ENCODE measurements around the gene OSBPL10.

OSBPL10 gene

GRCh38 chr3:31705736-31706135 lies 275.3 kb downstream of the OSBPL10 start:
- H3K79me2 ChIP-seq (ENCODE audit: insufficient read depth, low read length) = no peaks in the 10 kb centered on the region
- H3K27me3 ChIP-seq (ENCODE audit: insufficient read depth, low read length) = no peaks in the 10 kb centered on the region
- H3K9ac ChIP-seq (ENCODE audit: low read length) = no peak overlapping the region
- peaks cover 9% of the 10 kb centered on the region for H3K4me1 ChIP-seq (ENCODE audit: insufficient read depth, low read length, severe bottlenecking)
- H3K36me3 ChIP-seq (ENCODE audit: insufficient read depth, low read length) = peaks cover 54% of the 10 kb centered on the region
- H3K9me3 ChIP-seq (ENCODE audit: low read length) = no peaks in the 10 kb centered on the region
- H3K27ac ChIP-seq (ENCODE audit: low read depth, low read length, poor library complexity, severe bottlenecking) = no peak overlapping the region
- H3K4me2 ChIP-seq (ENCODE audit: low read length) = no peak overlapping the region
- H2AFZ ChIP-seq (ENCODE audit: low read length) = no peak overlapping the region
- no peak for TF ChIP-seq EZH2 (IDR thresholded peaks at IDR 0.05; ENCODE audit: borderline replicate concordance, low read length)
- no peak for TF ChIP-seq CTCF (IDR thresholded peaks at IDR 0.05; ENCODE audit: low read length)
- H3K9me2 ChIP-seq (ENCODE audit: low read depth, low read length) = no peaks in the 10 kb centered on the region
- H4K20me1 ChIP-seq (ENCODE audit: insufficient read depth, low read length) = no peaks in the 10 kb centered on the region
- no peak overlapping the region for H3K4me3 ChIP-seq (ENCODE audit: low read depth, low read length, poor library complexity, severe bottlenecking)
- no peaks in the 10 kb centered on the region for H3F3A ChIP-seq (ENCODE audit: insufficient read depth, low read length)

- Histone ChIP-seq H3K9me3 (ENCODE audit: low read length) (no peaks in the 10 kb centered on the region), H3K9me2 (ENCODE audit: low read depth, low read length) (no peaks in the 10 kb centered on the region), H3K4me2 (ENCODE audit: low read length) (no peak overlapping the region), H3K4me1 (ENCODE audit: insufficient read depth, low read length, severe bottlenecking) (no peaks in the 10 kb centered on the region), H3K79me2 (ENCODE audit: insufficient read depth, low read length) (no peaks in the 10 kb centered on the region), H3K9ac (ENCODE audit: low read length) (no peak overlapping the region), H3K36me3 (ENCODE audit: insufficient read depth, low read length) (peaks cover 64% of the 10 kb centered on the region), H3K27me3 (ENCODE audit: insufficient read depth, low read length) (no peaks in the 10 kb centered on the region), H3F3A (ENCODE audit: insufficient read depth, low read length) (no peaks in the 10 kb centered on the region), H3K4me3 (ENCODE audit: low read depth, low read length, poor library complexity, severe bottlenecking) (no peak overlapping the region), H4K20me1 (ENCODE audit: insufficient read depth, low read length) (no peaks in the 10 kb centered on the region), H3K27ac (ENCODE audit: low read depth, low read length, poor library complexity, severe bottlenecking) (no peak overlapping the region), H2AFZ (ENCODE audit: low read length) (no peak overlapping the region)
- no peak for TF ChIP-seq CTCF (IDR thresholded peaks at IDR 0.05; ENCODE audit: low read length)
- TF ChIP-seq EZH2 (IDR thresholded peaks at IDR 0.05; ENCODE audit: borderline replicate concordance, low read length) = no peak
Measured at GRCh38 chr3:31704591-31705179, 276.4 kb downstream of the OSBPL10 start.

- H3K9me3 ChIP-seq (ENCODE audit: low read length) = no peaks in the 10 kb centered on the region
- peaks cover 64% of the 10 kb centered on the region for H3K36me3 ChIP-seq (ENCODE audit: insufficient read depth, low read length)
- H3K27ac ChIP-seq (ENCODE audit: low read depth, low read length, poor library complexity, severe bottlenecking) = no peak overlapping the region
- H3K27me3 ChIP-seq (ENCODE audit: insufficient read depth, low read length) = no peaks in the 10 kb centered on the region
- H3K4me2 ChIP-seq (ENCODE audit: low read length) = no peak overlapping the region
- H2AFZ ChIP-seq (ENCODE audit: low read length) = no peak overlapping the region
- no peaks in the 10 kb centered on the region for H3K4me1 ChIP-seq (ENCODE audit: insufficient read depth, low read length, severe bottlenecking)
- no peaks in the 10 kb centered on the region for H3K79me2 ChIP-seq (ENCODE audit: insufficient read depth, low read length)
- no peaks in the 10 kb centered on the region for H4K20me1 ChIP-seq (ENCODE audit: insufficient read depth, low read length)
- H3K4me3 ChIP-seq (ENCODE audit: low read depth, low read length, poor library complexity, severe bottlenecking) = no peak overlapping the region
- H3F3A ChIP-seq (ENCODE audit: insufficient read depth, low read length) = no peaks in the 10 kb centered on the region
- TF ChIP-seq CTCF (IDR thresholded peaks at IDR 0.05; ENCODE audit: low read length) (no peak), EZH2 (IDR thresholded peaks at IDR 0.05; ENCODE audit: borderline replicate concordance, low read length) (no peak)
- H3K9ac ChIP-seq (ENCODE audit: low read length) = no peak overlapping the region
- no peaks in the 10 kb centered on the region for H3K9me2 ChIP-seq (ENCODE audit: low read depth, low read length)
Measured at GRCh38 chr3:31704156-31704555, 276.9 kb downstream of the OSBPL10 start.

Data from OCI-LY1 (cell line).